Ishikawa (cell line): Measurements from ENCODE around the gene SHISA9.

Experiments
- CEBPB ChIP-seq: IDR thresholded peaks from 2 replicates; pipeline ENCODE4 v1.6.1; 2012
- CREB1 ChIP-seq: IDR thresholded peaks from 2 replicates; pipeline ENCODE4 v1.6.1; 2012; ENCODE audit warnings: low read depth
- EGR1 ChIP-seq: IDR thresholded peaks from 2 replicates; pipeline ENCODE4 v1.6.1; 2012
- EP300 ChIP-seq: IDR thresholded peaks from 2 replicates; pipeline ENCODE4 v1.6.1; 2012; ENCODE audit warnings: borderline replicate concordance
- FOXM1 ChIP-seq: IDR thresholded peaks from 2 replicates; pipeline ENCODE4 v1.6.1; 2012; ENCODE audit warnings: low read depth, borderline replicate concordance
- NFIC ChIP-seq: IDR thresholded peaks from 2 replicates; pipeline ENCODE4 v1.6.1; 2012
- RAD21 ChIP-seq: IDR thresholded peaks from 2 replicates; pipeline ENCODE4 v1.6.1; 2012; ENCODE audit warnings: low read depth
- TAF1 ChIP-seq: IDR thresholded peaks from 2 replicates; pipeline ENCODE4 v1.6.1; 2012; ENCODE audit warnings: low read depth, mild to moderate bottlenecking
- TCF12 ChIP-seq: IDR thresholded peaks from 2 replicates; pipeline ENCODE4 v1.6.1; 2012; ENCODE audit warnings: low read depth
- TEAD4 ChIP-seq: IDR thresholded peaks from 2 replicates; pipeline ENCODE4 v1.6.1; 2012
- USF1 ChIP-seq: IDR thresholded peaks from 2 replicates; pipeline ENCODE4 v1.6.1; 2012
- YY1 ChIP-seq: IDR thresholded peaks from 2 replicates; pipeline ENCODE4 v1.6.1; 2012; ENCODE audit warnings: low read depth
- ZBTB7A ChIP-seq: IDR thresholded peaks from 2 replicates; pipeline ENCODE4 v1.6.1; 2012; ENCODE audit warnings: low read depth
- TF ChIP-seq, protein P1 (sequence below): IDR thresholded peaks from 2 replicates; pipeline ENCODE4 v1.6.1; 2012
- TF ChIP-seq, protein P2 (sequence below): IDR thresholded peaks from 2 replicates; pipeline ENCODE4 v1.6.1; 2012; ENCODE audit warnings: low read depth, mild to moderate bottlenecking

The SHISA9 gene

DNA sequence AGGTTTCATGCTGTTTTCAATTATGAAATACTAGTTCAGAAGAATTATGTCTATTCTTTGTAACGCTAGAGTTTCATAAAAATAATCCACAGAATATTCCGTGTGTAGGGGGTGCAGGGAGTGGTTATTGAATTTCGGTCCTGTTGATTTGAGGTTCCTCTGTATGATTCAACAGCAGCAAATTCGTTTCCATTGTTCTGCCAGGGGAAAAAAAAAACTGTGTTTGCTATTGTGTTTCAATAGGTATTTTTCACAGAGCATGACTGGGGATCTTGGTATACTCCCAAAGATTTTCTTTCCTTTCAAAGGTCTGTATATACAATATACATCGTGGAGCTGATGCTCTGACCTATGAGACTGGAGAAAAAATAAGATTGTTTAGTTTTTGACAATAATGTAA, 15.8 kb downstream of the SHISA9 start:
- no peak for TF ChIP-seq CEBPB
- TF ChIP-seq YY1 = no peak

DNA sequence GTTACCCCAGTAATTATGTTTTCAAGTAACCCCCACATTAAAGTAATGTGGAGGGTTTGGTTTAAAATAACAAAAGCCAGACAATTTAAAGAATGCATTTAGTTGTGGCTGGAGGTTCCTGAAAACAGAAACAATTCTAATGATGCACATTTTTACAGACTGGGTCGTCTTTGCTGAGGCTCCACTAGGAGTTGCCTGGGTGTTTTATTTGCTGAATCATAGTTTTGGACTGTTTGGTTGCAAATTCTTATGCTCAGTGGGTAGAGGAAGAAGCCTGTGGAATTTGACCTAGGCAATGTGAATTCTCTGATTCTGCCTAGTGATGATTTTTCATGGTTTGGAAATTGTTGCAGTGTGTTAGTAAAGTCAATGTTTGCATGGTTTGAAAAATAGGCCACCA, 16.3 kb downstream of the SHISA9 start:
- TF ChIP-seq EP300 (no peak), NFIC (no peak), USF1 (no peak), YY1 (no peak), CEBPB (no peak), RAD21 (no peak), TAF1 (no peak)
- TF ChIP-seq, protein P1, sequence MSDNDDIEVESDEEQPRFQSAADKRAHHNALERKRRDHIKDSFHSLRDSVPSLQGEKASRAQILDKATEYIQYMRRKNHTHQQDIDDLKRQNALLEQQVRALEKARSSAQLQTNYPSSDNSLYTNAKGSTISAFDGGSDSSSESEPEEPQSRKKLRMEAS = no peak

DNA sequence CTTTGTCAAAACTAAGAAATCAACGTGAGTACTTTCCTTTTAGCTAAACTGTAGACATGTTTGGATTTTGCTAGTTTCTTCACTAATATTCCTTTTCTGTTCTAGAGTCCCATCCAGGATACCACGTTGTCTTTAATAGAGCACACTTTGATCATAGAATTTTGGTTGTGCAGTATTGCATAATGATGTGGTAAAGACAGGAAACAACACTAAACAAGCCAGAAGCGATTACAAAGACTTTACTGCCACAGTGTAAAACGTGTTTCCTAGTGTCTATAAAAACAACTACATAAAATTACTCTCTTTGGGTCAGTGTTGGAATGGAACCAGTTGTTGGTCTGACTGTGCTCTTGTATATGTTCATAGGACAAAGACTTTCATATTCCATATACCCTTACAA, 19.3 kb downstream of the SHISA9 start:
- TF ChIP-seq ZBTB7A = no peak
- no peak for TF ChIP-seq NFIC
- TF ChIP-seq YY1 = no peak
- no peak for TF ChIP-seq CREB1
- TF ChIP-seq, protein P2, sequence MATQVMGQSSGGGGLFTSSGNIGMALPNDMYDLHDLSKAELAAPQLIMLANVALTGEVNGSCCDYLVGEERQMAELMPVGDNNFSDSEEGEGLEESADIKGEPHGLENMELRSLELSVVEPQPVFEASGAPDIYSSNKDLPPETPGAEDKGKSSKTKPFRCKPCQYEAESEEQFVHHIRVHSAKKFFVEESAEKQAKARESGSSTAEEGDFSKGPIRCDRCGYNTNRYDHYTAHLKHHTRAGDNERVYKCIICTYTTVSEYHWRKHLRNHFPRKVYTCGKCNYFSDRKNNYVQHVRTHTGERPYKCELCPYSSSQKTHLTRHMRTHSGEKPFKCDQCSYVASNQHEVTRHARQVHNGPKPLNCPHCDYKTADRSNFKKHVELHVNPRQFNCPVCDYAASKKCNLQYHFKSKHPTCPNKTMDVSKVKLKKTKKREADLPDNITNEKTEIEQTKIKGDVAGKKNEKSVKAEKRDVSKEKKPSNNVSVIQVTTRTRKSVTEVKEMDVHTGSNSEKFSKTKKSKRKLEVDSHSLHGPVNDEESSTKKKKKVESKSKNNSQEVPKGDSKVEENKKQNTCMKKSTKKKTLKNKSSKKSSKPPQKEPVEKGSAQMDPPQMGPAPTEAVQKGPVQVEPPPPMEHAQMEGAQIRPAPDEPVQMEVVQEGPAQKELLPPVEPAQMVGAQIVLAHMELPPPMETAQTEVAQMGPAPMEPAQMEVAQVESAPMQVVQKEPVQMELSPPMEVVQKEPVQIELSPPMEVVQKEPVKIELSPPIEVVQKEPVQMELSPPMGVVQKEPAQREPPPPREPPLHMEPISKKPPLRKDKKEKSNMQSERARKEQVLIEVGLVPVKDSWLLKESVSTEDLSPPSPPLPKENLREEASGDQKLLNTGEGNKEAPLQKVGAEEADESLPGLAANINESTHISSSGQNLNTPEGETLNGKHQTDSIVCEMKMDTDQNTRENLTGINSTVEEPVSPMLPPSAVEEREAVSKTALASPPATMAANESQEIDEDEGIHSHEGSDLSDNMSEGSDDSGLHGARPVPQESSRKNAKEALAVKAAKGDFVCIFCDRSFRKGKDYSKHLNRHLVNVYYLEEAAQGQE = no peak
- no peak for TF ChIP-seq FOXM1
- TF ChIP-seq TCF12 = no peak

DNA sequence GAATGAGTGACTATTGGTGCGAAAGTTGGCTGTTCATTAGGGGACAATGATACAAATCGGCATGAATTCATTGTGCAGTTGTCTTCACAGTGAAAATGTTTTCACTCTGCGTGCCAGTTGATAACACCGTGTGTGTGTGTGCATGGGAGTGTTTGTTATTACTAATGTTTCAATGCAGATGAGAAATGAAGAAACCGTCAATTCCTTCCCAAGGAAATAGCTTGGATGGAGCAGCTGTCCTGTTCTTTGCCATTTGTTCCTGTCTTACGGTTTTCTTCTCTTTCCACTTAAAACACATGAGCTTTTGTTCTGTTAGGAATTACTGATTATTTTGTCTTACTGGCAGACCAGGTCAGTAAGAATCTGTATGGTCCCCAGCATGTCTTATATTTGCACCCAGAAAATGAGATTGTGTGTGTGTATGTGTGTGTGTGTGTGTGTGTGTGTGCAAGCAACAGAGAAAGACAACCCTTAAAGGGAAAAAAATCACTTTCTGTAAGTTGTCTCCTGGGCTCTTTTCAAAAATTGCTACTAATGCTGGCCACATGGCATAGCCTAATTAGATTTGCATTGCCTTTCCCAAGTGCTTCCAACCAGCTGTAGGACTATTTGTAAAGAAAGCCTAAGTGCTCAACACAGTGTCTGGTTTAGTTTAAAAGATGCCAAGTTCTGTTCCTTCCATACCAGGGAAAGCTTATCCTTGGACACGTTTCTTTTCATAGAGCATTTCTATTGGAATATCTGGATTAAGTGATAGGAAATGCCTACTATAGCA, 23.8 kb downstream of the SHISA9 start:
- TF ChIP-seq TEAD4 (no peak), ZBTB7A (no peak), RAD21 (no peak), CREB1 (no peak), FOXM1 (no peak), EGR1 (no peak), CEBPB (no peak), NFIC (no peak), USF1 (no peak), YY1 (no peak), EP300 (no peak), TAF1 (no peak)
- TF ChIP-seq, protein P2 = no peak
- TF ChIP-seq, protein P1 = no peak

GRCh38 chr16:12927591-12927990, 26.2 kb downstream of the SHISA9 start:
- TF ChIP-seq CREB1 (no peak), CEBPB (no peak), ZBTB7A (no peak)
- TF ChIP-seq, protein P2 = peak; percentile 65
- TF ChIP-seq, protein P1 = no peak
